GM13977 (cell line): Measurements from ENCODE around the gene FBXW12.
"Not testable (repeated sequence)": the region's sequence is repeated elsewhere in the genome, so short reads cannot be mapped to it uniquely, and the experiment has no call there.

Experiments
- DNase-seq: peaks from one replicate; pipeline ENCODE4 v3.0.0; 2012; ENCODE audit warnings: low spot score
- CTCF ChIP-seq: IDR thresholded peaks from 2 replicates; pipeline ENCODE4 v1.5.1; 2012; ENCODE audit warnings: mild to moderate bottlenecking, control low read depth; ENCODE audit not compliant: insufficient read depth; ENCODE audit errors: extremely low read depth, missing control alignments
- in situ Hi-C: fragments of 300-500 bp; cut with MboI; formaldehyde crosslinking; loops from one replicate; pipeline ENCODE4 v1.12.0; 2022; ENCODE audit warnings: low sequenced_read_pairs, low pct_unique_long_range_greater_than_20kb, mixed read lengths, inconsistent platforms; ENCODE audit not compliant: unreplicated experiment

The FBXW12 gene, protein sequence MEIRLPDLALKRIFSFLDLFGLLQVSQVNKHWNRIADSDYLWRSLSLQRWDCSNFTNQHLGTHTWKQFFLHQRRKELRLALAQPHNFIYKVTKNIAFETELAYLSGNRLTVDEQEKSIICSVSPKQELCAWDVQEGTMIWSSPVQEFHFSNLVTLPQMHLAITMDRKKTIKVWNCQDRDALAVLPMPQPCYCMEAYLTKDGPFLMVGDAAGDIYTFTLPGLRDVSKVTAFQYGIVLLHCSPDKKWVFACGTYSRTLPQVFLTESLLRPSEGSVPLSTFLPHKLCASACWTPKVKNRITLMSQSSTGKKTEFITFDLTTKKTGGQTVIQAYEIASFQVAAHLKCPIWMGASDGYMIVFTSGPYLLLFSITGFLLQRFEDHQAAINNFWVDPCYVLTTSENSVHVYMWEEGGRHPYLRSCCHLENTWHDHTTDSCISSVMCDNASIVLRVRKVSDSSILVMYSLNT

GRCh38 chr3:48371651-48372376, at the start of gene FBXW12:
Gene FBXW12 (plus strand): TSS chr3:48372219. CDS start chr3:48372768, 549 bp downstream.
- DNase-seq, result no peak
- no peak for TF ChIP-seq CTCF
- in situ Hi-C loops, result no loop called here

DNA sequence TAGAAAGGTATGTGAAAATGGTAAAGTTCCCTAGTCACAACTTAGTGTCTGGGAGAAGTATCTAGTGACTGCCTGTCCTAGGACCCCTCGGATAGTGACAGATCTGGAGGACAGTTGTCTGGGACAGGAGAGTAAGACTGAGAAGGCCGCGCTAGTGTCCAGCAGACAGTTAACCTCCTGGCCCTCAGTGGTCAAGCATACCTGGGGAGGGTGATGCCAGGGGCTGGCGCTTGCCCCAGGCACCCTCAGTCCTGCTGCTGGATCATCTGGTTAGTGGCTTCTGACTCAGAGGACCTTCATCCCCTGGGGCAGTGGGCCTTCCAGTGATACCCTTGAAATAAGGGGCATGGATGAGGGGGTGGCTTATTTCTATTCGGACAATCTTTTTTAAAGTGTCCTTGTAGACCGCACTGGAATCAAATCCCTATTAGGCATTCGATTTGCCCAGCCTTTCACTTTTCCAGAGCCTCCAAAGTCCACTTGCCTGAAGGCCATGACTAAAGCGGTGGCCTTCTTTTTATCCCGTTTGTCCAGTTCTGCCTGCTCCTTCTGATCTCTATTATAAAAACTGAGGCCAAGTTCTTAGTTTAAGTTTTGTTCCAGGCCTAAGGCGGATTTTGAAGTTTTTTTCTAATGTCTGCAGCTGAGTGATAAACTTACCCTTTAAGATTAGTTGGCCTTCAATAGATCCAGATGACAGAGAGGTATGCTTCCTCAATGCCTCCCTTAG, 40.1 kb upstream of the FBXW12 start:
- in situ Hi-C loops, DNase-seq: not testable (repeated sequence)

DNA sequence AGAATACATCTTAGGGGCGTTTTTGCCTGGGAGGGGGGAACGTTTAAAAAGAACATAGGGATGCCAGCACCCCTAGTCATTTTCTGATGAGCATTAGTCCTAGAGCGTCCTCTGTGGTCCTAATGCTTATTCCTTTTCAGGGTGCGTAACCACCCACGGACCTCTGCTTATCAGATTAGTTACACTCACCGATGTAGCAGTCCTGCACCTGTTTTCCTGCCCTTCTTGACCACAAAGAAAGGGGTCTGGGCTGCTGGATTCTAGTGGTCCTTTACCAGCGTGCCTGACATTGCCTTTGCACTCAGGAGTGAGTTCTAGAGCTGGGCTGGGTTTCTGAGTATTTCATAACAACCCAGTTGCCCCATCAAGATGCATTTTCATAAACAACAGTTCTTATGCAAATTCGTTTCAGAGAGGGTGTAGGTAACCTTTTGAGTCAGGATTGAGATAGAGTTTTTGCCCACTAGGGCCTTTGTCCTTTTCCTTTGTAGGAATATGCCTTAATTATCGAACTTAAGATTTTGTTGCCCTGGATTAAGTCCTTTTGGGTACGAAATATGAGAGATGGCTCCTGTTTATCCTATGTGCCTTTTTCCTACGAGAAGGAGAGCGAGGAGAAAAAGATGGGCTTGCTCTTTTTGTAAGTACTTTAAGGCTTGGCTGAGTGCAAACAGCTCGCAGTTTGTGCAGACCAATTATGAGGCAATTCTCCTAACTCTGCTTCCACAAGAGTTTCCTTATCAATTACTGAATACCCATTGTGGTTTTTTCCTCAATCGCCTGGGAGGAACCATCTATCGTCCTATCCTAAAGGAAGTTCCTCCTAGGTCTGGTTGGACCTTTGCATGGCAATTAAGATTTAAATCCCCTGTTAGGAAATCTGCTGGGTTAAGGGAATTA, 38.4 kb upstream of the FBXW12 start, which contains the start of gene SPINK8:
Gene SPINK8 (minus strand): TSS at position 316 of the 900 bp plus-strand sequence. CDS start 5,320 bp downstream, outside the sequence.
- DNase-seq, in situ Hi-C loops: not testable (repeated sequence)

DNA sequence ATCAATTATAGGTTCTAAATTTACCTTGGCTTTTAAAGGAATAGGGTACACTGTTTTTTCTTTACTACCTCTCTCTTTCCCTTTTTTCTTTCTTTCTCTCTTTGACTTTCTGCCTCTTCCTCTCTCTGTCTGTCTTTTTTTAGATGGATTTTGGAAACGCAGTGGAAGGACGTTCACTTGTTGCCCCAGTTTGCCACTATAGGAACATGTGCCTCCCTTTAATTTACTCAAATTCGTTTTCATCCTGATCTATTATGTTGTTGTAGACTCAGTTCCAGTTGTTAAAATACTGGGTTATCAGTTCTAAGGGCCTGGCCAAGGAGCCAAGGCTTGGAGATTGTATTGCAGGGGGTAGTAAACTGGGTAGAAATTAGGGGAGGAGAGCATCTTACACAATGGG, 37.4 kb upstream of the FBXW12 start:
- in situ Hi-C loops, result no loop called here
- no peak for DNase-seq

GRCh38 chr3:48335286-48335685, 36.7 kb upstream of the FBXW12 start:
- in situ Hi-C loops, DNase-seq: not testable (repeated sequence)

More for the DNA sequence above, 37.4 kb upstream of the FBXW12 start:
- no peak for TF ChIP-seq CTCF

GRCh38 chr3:48337536-48337935, 34.5 kb upstream of the FBXW12 start:
- in situ Hi-C loops, DNase-seq: not testable (repeated sequence)

DNA sequence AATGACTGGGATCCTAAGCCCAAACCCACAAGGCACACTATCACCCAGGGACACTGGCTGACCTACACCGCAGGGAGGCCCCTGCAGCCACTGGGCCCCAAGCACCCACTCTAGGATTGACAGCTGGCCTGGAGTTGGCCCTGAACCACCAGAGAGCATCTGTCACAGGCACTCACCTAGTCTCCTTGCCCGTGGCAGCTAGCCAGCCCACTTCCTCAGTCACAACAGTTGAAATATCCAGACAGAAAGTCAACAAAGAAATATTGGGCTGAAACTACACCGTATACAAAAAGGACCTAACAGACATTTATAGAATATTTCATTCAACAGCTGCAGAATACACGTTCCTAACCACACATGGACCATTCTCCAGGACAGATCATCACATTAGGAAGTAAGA, 33.4 kb upstream of the FBXW12 start:
- in situ Hi-C loops, result no loop called here
- no peak for TF ChIP-seq CTCF
- DNase-seq, result no peak

DNA sequence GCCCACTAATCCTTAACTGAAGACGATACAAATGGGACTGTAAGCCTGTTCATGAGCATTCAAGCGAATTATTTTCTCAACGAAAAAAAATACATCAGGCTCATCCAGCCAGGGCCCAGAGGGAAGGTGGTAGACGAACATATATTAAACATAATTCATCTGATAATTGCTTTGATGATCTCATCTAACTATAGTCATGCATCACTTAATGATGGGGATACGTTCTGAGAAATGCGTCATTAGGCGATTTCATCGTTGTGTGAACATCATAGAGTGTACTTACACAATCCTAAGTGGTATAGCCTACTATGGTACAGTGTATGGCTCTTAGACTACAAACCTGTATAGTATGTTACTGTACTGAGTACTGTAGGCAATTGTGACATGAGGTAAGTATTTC, 28.6 kb upstream of the FBXW12 start:
- no peak for DNase-seq
- TF ChIP-seq CTCF, result no peak

More for the DNA sequence above, 28.6 kb upstream of the FBXW12 start:
- in situ Hi-C loops, result no loop called here
